Central memory CD8-positive, alpha-beta T cell (primary cell): ENCODE results near the gene TNFRSF1B.
A peak's percentile ranks its signal among the peaks of the same experiment; 100 is the strongest.

Experiments used
- ATAC-seq: fragments of 150-1000 bp; cut with Tn5 transposase; replicated peaks from 2 replicates; pipeline ENCODE4 v1.10.0; 2022; ENCODE audit warnings: mild to moderate bottlenecking, moderate FRiP score, moderate number of reproducible peaks; ENCODE audit not compliant: poor library complexity, severe bottlenecking; ENCODE audit errors: extremely low read depth
- DNase-seq, 2 donors: peaks; one replicate each; pipeline ENCODE4 v3.0.0; 2021; ENCODE audit warnings: low spot score in 2 of 2
- H3K27ac Mint-ChIP-seq: one replicate; pipeline ENCODE4 v1.8.0; 2022; ENCODE audit warnings: low read depth, mild to moderate bottlenecking, moderate library complexity, mixed read lengths
- H3K27me3 Mint-ChIP-seq: one replicate; pipeline ENCODE4 v1.8.0; 2022; ENCODE audit warnings: mixed read lengths
- H3K36me3 Mint-ChIP-seq: one replicate; pipeline ENCODE4 v1.8.0; 2022; ENCODE audit warnings: mild to moderate bottlenecking, moderate library complexity, mixed read lengths; ENCODE audit not compliant: insufficient read depth
- H3K4me1 Mint-ChIP-seq: one replicate; pipeline ENCODE4 v1.8.0; 2022; ENCODE audit warnings: mixed read lengths
- H3K4me3 Mint-ChIP-seq: one replicate; pipeline ENCODE4 v1.8.0; 2022; ENCODE audit warnings: mild to moderate bottlenecking, moderate library complexity, mixed read lengths
- H3K9me3 Mint-ChIP-seq: one replicate; pipeline ENCODE4 v1.8.0; 2022; ENCODE audit warnings: mixed read lengths

TNFRSF1B gene

DNA sequence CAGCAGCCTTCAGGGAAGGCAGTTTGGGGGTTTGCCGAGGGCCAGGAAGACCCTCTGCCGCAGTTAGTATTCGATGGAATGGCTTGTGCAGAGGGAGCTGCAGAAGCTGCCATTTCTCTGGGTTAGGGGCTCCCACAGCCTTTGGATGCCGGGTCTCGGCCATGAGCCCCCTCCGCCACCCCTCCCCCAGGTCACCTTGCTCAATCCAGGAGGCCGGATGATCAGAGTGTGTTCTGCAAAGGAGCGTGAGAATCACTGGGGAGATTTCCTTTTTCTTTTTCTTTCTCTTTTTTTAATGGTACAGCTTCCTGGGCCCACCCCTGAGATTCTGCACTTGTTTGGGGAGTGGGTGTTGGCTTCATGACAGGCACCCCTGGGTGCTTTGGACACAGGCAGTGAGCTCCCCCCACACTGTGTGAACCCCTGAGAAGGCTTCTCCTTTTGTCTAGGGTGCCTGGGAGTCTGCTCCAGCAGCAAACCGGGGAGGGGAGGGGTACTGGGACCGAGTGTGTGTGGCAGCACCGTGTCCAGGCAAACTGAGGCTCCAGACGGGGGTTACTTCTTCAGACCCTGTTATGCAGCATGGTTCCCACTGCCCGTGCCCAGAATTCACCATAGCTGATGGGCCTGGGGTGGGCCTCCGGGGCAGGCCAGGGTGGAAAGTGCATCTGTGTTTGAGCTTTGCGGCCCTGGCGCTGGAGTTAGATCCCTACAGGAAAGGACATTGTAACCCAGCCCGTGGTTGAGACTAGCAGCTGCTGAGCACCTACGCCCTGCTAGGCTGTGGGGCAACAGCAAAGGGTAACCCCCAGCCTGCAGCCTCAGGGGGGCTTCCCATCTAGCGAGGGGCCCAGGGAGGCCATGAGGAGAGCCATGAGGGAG lies 18.5 kb downstream of the TNFRSF1B start:
- peak overlapping the region; percentile 100 for H3K27ac Mint-ChIP-seq
- ATAC-seq (no peak), DNase-seq (no peak)
- peaks cover 88% of the 10 kb centered on the region for H3K4me1 Mint-ChIP-seq
- peaks cover 30% of the 10 kb centered on the region for H3K36me3 Mint-ChIP-seq
- no peaks in the 10 kb centered on the region for H3K27me3 Mint-ChIP-seq
- no peaks in the 10 kb centered on the region for H3K9me3 Mint-ChIP-seq
- peak overlapping the region; percentile 42 for H3K4me3 Mint-ChIP-seq

DNA sequence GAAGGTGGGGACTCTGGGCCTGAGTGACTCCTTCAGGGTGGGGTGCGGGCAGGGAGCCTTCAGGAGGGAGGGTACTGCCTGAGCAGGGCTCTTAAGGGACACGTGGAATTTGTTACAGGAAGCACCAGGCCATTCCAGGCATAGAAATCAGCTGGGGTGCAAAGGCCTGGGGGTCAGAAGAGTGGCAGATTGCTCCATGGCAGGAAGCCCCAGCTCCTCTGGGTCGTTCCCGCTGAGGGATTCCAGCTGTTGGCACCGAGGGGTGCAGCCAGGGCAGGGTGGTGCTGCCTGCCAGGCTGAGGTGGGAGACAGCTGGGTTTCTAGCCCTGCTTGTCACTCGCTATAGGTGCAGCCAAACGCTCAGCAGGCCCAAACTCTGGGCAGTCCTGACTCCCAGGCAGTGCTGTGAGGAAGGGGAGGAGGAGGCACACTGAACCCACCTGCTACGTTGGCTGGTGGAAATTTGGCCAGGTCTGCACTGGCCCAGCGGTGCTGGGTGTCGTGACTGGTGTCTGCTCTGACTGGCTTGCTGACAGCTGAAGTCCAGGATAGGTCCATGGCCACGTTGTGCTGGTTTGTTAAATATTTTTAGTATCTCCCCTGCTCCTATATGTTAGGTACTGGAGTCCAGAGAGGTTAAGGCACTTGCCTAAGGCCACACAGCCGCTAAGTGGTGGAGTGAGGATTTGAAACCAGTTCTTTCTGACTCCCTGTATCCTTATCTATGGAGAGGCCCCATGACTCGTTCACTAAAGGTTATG lies 19.3 kb downstream of the TNFRSF1B start:
- Mint-ChIP-seq H3K4me1 (peaks cover 91% of the 10 kb centered on the region), H3K9me3 (no peaks in the 10 kb centered on the region), H3K27me3 (no peaks in the 10 kb centered on the region), H3K36me3 (peaks cover 28% of the 10 kb centered on the region), H3K4me3 (peak overlapping the region; percentile 42), H3K27ac (peak overlapping the region; percentile 100)
- ATAC-seq (no peak), DNase-seq (no peak)

DNA sequence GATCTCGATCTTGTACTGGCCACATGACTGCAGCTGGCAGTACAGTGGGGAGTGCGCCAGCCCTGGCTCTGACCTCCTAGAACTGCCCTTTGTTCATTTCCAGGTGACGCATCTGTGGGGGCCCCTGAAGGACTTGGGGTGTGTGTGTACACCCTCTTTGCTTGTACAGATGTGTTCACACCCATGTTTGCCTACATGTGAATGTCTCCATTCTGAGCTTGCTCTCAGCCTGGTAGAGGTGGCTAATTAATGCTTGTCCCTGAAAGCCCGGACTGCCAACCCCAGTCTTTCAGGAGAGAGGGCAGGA lies 19.8 kb downstream of the TNFRSF1B start:
- H3K36me3 Mint-ChIP-seq, result peaks cover 31% of the 10 kb centered on the region
- DNase-seq (no peak), ATAC-seq (no peak)
- H3K4me3 Mint-ChIP-seq, result peak overlapping the region; percentile 16
- peaks cover 88% of the 10 kb centered on the region for H3K4me1 Mint-ChIP-seq
- H3K27me3 Mint-ChIP-seq, result no peaks in the 10 kb centered on the region
- no peaks in the 10 kb centered on the region for H3K9me3 Mint-ChIP-seq
- H3K27ac Mint-ChIP-seq, result no peak overlapping the region

DNA sequence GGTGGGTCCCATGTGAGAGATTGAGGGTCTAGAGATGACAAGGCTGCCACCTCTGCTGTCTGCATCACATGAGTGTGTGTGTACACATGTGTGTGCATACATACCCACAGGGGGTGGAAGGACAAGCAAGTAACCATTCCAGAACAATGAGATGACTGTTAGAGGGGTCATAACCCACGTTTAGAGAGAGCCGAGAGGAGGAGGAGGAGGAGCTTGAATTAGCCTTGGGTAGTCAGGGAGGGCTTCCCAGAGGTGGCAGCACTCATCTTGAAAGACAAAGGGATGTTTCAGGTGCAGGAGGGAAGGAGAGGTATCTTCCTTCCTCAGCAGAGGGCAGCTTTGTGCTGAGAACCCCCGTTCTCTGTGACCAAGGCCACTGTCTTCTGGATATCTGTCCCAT lies 21.3 kb downstream of the TNFRSF1B start:
- peaks cover 78% of the 10 kb centered on the region for H3K4me1 Mint-ChIP-seq
- no peaks in the 10 kb centered on the region for H3K27me3 Mint-ChIP-seq
- no peak overlapping the region for H3K4me3 Mint-ChIP-seq
- ATAC-seq (no peak), DNase-seq (no peak)
- no peaks in the 10 kb centered on the region for H3K9me3 Mint-ChIP-seq
- H3K27ac Mint-ChIP-seq, result peak overlapping the region; percentile 89
- peaks cover 33% of the 10 kb centered on the region for H3K36me3 Mint-ChIP-seq

DNA sequence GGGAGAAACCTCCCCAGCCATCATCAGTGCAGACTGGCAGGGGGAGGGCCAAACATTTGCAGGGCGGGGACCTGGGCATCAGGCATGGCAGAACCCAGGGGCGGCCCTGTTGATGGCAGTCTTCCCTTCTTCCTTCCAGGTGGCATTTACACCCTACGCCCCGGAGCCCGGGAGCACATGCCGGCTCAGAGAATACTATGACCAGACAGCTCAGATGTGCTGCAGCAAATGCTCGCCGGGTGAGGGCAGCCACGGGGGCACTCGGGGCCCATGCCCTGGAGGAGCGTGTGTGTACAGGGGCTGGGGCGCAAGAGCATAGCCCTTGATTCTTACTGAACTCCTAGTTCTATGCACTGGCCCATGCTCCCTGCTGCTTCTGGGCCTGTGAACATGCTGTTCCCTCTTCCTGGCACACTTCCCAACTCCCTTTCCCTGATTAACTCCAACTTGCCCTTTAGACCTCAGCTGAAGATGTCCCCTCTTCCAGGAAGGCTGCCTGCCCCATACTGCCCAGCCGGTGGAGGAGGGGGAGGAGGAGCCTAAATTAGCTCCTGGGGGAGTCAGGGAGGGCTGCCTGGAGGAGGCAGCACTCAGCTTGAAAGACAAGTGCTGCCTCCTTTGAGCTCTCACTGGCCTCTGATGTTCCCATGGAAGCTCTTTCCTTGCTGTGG lies 22.0 kb downstream of the TNFRSF1B start:
- Mint-ChIP-seq H3K27ac (peak overlapping the region; percentile 89), H3K9me3 (no peaks in the 10 kb centered on the region), H3K4me3 (no peak overlapping the region), H3K4me1 (peaks cover 74% of the 10 kb centered on the region), H3K27me3 (no peaks in the 10 kb centered on the region), H3K36me3 (peaks cover 34% of the 10 kb centered on the region)
- DNase-seq (no peak), ATAC-seq (no peak)

DNA sequence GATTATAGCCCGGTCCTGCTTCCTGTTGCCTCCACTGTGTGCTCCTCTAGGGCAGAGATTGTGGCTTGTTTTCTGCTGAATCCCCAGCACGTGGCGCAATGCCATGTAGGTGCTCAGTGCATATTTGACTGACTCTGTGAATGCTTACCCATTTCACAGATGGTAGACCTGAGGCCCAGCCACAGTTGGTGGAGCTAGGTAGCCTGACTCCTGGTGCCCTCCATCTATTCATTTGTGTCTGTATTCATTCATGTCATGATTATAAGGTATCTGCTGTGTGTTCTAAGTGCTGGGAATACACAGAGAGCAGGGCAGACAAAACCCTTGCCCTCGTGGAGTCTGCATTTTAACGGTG lies 22.5 kb downstream of the TNFRSF1B start:
- no peak for ATAC-seq
- Mint-ChIP-seq H3K27me3 (no peaks in the 10 kb centered on the region), H3K4me1 (peaks cover 74% of the 10 kb centered on the region), H3K27ac (peak overlapping the region; percentile 78), H3K4me3 (peak overlapping the region; percentile 3), H3K9me3 (no peaks in the 10 kb centered on the region), H3K36me3 (peaks cover 39% of the 10 kb centered on the region)
- DNase-seq, result no peak

DNA sequence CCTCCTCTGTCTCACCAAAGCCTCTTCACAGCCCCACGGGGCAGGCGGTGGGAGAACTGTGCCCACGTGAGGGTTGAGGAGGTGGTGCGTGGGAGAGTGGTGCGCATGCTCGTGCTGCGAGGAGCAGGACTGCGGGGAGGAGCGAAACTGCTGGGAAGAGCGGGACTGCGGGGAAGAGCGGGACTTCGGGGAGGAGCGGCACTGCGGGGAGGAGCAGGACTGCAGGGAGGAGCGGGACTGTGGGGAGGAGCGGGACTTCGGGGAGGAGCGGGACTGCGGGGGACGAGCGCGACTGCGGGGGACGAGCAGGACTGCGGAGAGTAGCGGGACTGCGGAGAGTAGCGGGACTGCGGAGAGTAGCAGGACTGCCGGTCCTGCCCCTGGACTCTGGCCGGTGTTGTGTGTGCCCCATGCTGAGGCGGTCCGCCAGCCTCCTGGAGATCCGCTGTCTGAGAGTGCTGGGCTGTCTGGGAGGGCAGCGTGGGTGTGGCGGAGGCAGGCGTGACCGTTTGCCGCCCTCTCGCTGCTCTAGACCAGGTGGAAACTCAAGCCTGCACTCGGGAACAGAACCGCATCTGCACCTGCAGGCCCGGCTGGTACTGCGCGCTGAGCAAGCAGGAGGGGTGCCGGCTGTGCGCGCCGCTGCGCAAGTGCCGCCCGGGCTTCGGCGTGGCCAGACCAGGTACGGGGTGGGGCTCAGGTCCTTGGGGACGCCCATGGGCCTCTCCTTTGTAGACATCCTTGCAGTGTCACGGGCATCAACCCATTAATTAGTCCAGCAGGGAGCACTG lies 24.6 kb downstream of the TNFRSF1B start:
- Mint-ChIP-seq H3K27me3 (no peaks in the 10 kb centered on the region), H3K4me3 (no peak overlapping the region), H3K27ac (peak overlapping the region; percentile 74), H3K36me3 (peaks cover 49% of the 10 kb centered on the region), H3K9me3 (no peaks in the 10 kb centered on the region), H3K4me1 (peaks cover 66% of the 10 kb centered on the region)
- DNase-seq, result no peak
- no peak for ATAC-seq

DNA sequence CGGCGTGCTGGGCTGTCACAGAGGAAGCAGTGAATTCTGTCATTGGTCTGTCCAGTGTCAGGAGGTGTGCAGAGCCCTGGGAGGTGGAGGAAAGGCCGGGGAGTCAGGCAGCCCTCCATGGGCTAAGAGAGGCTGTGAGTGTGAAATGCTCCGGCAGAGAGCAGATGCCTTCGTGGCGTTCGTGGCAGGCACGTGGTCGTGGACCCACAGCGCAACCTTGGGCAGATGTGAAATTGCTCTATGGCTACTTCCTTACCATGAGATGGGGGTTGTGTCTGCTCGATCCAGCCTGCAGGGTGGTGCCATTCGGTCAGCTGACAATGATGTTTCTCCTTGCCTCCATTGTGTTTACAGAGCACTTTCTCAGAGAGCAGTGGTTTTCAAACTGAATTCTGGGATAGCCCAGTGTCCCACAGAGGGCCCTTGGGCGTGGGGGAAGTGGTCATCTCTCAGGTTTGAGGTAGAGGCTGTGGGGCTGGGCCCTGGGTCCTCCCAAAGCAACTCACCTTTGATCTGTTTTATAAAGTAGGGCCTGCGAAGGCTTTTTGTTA lies 27.9 kb downstream of the TNFRSF1B start:
- no peaks in the 10 kb centered on the region for H3K27me3 Mint-ChIP-seq
- no peak overlapping the region for H3K4me3 Mint-ChIP-seq
- peaks cover 34% of the 10 kb centered on the region for H3K4me1 Mint-ChIP-seq
- ATAC-seq, result no peak
- DNase-seq, result no peak
- H3K9me3 Mint-ChIP-seq, result no peaks in the 10 kb centered on the region
- peak overlapping the region; percentile 74 for H3K27ac Mint-ChIP-seq
- peaks cover 54% of the 10 kb centered on the region for H3K36me3 Mint-ChIP-seq

DNA sequence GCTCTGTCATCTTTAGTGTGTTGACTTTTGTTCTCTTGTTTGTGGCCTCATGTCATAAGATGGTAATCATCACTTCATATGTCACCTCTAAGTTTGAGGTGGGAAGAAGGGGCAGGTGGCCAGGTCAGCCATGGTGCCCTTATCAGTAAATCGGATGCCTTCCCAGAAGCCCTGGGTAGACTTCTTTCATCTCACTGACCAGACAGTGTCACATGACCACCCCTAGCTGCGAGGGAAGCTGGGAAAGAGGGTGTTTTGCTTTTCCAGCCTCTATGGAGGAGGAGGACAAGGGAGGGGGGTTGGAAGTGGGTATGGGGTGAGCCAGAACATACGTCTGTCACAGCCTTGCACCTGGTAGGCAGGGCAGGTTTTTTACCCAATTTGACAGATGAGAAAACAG lies 28.6 kb downstream of the TNFRSF1B start:
- no peak for DNase-seq
- peaks cover 52% of the 10 kb centered on the region for H3K36me3 Mint-ChIP-seq
- no peaks in the 10 kb centered on the region for H3K27me3 Mint-ChIP-seq
- H3K4me3 Mint-ChIP-seq, result no peak overlapping the region
- peak overlapping the region; percentile 74 for H3K27ac Mint-ChIP-seq
- no peaks in the 10 kb centered on the region for H3K9me3 Mint-ChIP-seq
- no peak for ATAC-seq
- H3K4me1 Mint-ChIP-seq, result peaks cover 32% of the 10 kb centered on the region

DNA sequence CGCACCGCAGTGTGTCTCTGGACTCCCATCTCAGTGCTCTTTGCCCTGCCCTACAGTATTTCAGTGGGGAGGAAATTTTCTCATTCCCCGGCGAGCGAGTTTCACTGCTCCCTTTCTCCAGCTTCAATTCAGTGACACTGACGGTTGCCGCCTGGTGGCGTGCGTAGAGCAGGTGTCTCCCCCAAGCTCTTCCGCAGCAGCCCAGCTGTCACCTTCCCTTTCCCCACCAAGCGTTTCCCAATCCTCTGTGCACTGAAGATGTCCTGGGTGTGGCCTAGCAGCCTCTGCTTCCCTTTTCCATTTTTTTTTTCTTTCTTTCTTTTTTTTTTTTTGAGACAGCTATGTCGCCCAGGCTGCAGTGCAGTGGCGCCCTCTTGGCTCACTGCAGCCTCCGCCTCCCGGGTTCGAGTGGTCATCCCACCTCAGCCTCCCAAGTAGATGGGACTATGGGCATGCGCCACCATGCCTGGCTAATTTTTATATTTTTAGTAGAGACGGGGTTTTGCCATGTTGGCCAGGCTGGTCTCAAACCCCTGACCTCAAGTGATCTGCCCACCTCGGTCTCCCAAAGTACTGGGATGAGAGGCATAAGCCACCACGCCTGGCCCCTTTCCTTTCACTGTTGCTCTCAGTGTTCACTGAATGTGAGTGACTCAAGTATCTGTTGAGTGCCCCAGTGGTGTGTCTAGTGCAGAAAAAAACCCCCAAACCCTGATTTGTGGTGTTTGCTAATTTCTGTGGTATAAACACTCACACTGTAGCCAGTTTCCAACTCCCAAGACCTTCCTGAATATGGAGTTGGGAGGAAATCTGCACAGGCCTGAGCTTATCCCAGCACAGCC lies 30.1 kb downstream of the TNFRSF1B start:
- no peak overlapping the region for H3K4me3 Mint-ChIP-seq
- DNase-seq (no peak), ATAC-seq (no peak)
- peaks cover 48% of the 10 kb centered on the region for H3K36me3 Mint-ChIP-seq
- H3K9me3 Mint-ChIP-seq, result no peaks in the 10 kb centered on the region
- H3K27ac Mint-ChIP-seq, result no peak overlapping the region
- peaks cover 29% of the 10 kb centered on the region for H3K4me1 Mint-ChIP-seq
- no peaks in the 10 kb centered on the region for H3K27me3 Mint-ChIP-seq

DNA sequence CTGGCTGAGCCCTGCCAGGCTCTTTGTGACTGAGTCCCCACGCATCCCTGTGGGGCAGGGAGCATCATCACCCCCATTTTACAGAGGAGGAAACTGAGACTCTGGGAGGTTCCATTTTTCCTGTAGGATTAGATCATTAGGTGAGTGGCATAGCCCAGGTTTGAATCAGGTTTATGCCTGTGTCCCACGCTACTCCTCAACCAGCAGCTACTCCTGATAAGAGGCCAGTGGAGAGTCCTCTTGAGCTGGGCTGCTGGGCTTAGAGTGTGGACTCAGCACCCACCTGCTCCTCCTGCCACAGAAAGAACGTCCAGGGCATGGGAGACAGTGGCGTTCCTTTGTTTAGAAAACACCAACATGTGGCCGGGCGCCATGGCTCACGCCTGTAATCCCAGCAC lies 30.7 kb downstream of the TNFRSF1B start:
- no peaks in the 10 kb centered on the region for H3K27me3 Mint-ChIP-seq
- ATAC-seq (no peak), DNase-seq (no peak)
- H3K4me3 Mint-ChIP-seq, result no peak overlapping the region
- H3K9me3 Mint-ChIP-seq, result no peaks in the 10 kb centered on the region
- peaks cover 46% of the 10 kb centered on the region for H3K36me3 Mint-ChIP-seq
- no peak overlapping the region for H3K27ac Mint-ChIP-seq
- peaks cover 34% of the 10 kb centered on the region for H3K4me1 Mint-ChIP-seq
